ENCODE data around the gene CRYGC. TPM values are rescaled to one million over a fixed set of nuclear protein-coding genes. Genes with fewer than 3 reads are reported as not detected.
A peak's percentile ranks its signal among the peaks of the same experiment; 100 is the strongest.

CRYGC gene
- total and polyA plus RNA-seq, 2 of the 13 experiments (the other 11 are each of a cell fraction or from before 2014, with no cell fraction given), result 0.20 to 0.27 TPM

- TF ChIP-seq ZNF235 (CRISPR knock-in tag; IDR thresholded peaks at IDR 0.05; ENCODE audit: borderline replicate concordance) (no peak), CREB3 (CRISPR knock-in tag; IDR thresholded peaks at IDR 0.05) (no peak), ZC3H13 (CRISPR knock-in tag; IDR thresholded peaks at IDR 0.05) (no peak), RARA (CRISPR knock-in tag; IDR thresholded peaks at IDR 0.05) (peak; percentile 100), KAT7 (CRISPR knock-in tag; IDR thresholded peaks at IDR 0.05; ENCODE audit: borderline replicate concordance) (no peak), JARID2 (CRISPR knock-in tag; IDR thresholded peaks at IDR 0.05; ENCODE audit: insufficient replicate concordance) (no peak), ZFP91 (CRISPR knock-in tag; IDR thresholded peaks at IDR 0.05; ENCODE audit: borderline replicate concordance) (0 out of 2 replicates have a peak, but pooled peaks have one; percentile 17), HCFC1 (IDR thresholded peaks at IDR 0.05; ENCODE audit: low read depth, low read length) (no peak), HNRNPLL (IDR thresholded peaks at IDR 0.05; ENCODE audit: low read depth, low read length, poor library complexity, severe bottlenecking) (no peak), KLF13 (CRISPR knock-in tag; IDR thresholded peaks at IDR 0.05) (no peak), ZNF550 (CRISPR knock-in tag; IDR thresholded peaks at IDR 0.05; ENCODE audit: borderline replicate concordance) (no peak), EZH2 (conservative IDR thresholded peaks at IDR 0.05; ENCODE audit: low read depth, low read length) (no peak), NR2C2 (CRISPR knock-in tag; IDR thresholded peaks at IDR 0.05; ENCODE audit: borderline replicate concordance) (peak; percentile 68), THRA (CRISPR knock-in tag; IDR thresholded peaks at IDR 0.05; ENCODE audit: borderline replicate concordance) (peak; percentile 69; the same call in 1 of the 2 replicates), SOX5 (CRISPR knock-in tag; IDR thresholded peaks at IDR 0.05; ENCODE audit: borderline replicate concordance) (peak; percentile 67; the same call in 1 of the 2 replicates), KDM2A (CRISPR knock-in tag; IDR thresholded peaks at IDR 0.05; ENCODE audit: borderline replicate concordance, low read depth) (peak; percentile 47; the same call in 1 of the 2 replicates), RNF2 (conservative IDR thresholded peaks at IDR 0.05; ENCODE audit: low read depth) (no peak), KLF15 (CRISPR knock-in tag; IDR thresholded peaks at IDR 0.05; ENCODE audit: borderline replicate concordance) (no peak), EHMT2 (IDR thresholded peaks at IDR 0.05; ENCODE audit: borderline replicate concordance, low read depth, low read length) (no peak), RERE (CRISPR knock-in tag; IDR thresholded peaks at IDR 0.05; ENCODE audit: low read depth) (no peak)
Measured at GRCh38 chr2:208179028-208179609, 49.5 kb upstream of the CRYGC start (continued).

Measured in HepG2 (cell line).